Uterus (tissue), 4 donors: Measurements from ENCODE around the gene PTGFRN. TPM values are rescaled to one million over a fixed set of nuclear protein-coding genes. Genes with fewer than 3 reads are reported as not detected.

Experiments used
- DNase-seq, 2 donors: peaks; one replicate each; pipeline ENCODE4 v3.0.0-alpha.2; 2019 to 2020
- H3K27ac ChIP-seq, 2 donors: fragments of 200-600 bp; sonication (generic); 1 replicate in 1 of 2; 2 replicates in 1 of 2; pipeline ENCODE4 v1.5.1; 2016 to 2018
- H3K27me3 ChIP-seq, 2 donors: fragments of 200-600 bp; sonication (generic); one replicate each; pipeline ENCODE4 v1.5.1; 2018 to 2019; ENCODE audit warnings: control low read depth in 1 of 2
- H3K36me3 ChIP-seq, 2 donors: fragments of 200-600 bp; sonication (generic); one replicate each; pipeline ENCODE4 v1.5.1; 2019; ENCODE audit warnings: control low read depth in 1 of 2
- H3K4me1 ChIP-seq, 2 donors: fragments of 200-600 bp; sonication (generic); one replicate each; pipeline ENCODE4 v1.5.1; 2018 to 2019; ENCODE audit warnings: control low read depth in 1 of 2
- H3K4me3 ChIP-seq, 2 donors: fragments of 200-600 bp; sonication (generic); 1 replicate in 1 of 2; 2 replicates in 1 of 2; pipeline ENCODE4 v1.5.1; 2018 to 2019; ENCODE audit warnings: mild to moderate bottlenecking in 1 of 2
- H3K9me3 ChIP-seq, 2 donors: fragments of 200-600 bp; sonication (generic); one replicate each; pipeline ENCODE4 v1.5.1; 2019; ENCODE audit warnings: control low read depth in 1 of 2
- POLR2A ChIP-seq, 2 donors: fragments of 450-650 bp; IDR thresholded peaks; one replicate each; pipeline ENCODE4 v1.6.1; 2016; ENCODE audit warnings: antibody characterized with exemption in 2 of 2, mild to moderate bottlenecking in 1 of 2, moderate library complexity in 1 of 2
- intact Hi-C: fragments of 100-400 bp; cut with DNase I; formaldehyde crosslinking; loops from one replicate; pipeline ENCODE4 v1.15.1; 2023; ENCODE audit warnings: low total_unique reads
- total RNA-seq, 4 donors: library from RNA; depleted of rRNA in 3 of 4; stranded (reverse); fragments of >200 nt in 3 of 4; gene quantifications; one replicate each; pipeline versions ENCODE4 v1.1.0 to v1.2.4, GENCODE V29; 2014 to 2023
- TF ChIP-seq, protein P1 (sequence below), 4 experiments: fragments of 200-600 bp in 2 of 4; fragments of 450-650 bp in 2 of 4; sonication (generic) in 2 of 4; IDR thresholded peaks; one replicate each; pipeline ENCODE4 v1.5.1; 2016 to 2019; ENCODE audit warnings: antibody characterized with exemption in 4 of 4, mild to moderate bottlenecking in 2 of 4, moderate library complexity in 1 of 4
- donor health status: DM: yes; HTN: yes; CAD: no.

Gene PTGFRN
- total RNA-seq, 4 donors from 2014 or later = 32.4 to 134 (median 88.8) TPM

DNA sequence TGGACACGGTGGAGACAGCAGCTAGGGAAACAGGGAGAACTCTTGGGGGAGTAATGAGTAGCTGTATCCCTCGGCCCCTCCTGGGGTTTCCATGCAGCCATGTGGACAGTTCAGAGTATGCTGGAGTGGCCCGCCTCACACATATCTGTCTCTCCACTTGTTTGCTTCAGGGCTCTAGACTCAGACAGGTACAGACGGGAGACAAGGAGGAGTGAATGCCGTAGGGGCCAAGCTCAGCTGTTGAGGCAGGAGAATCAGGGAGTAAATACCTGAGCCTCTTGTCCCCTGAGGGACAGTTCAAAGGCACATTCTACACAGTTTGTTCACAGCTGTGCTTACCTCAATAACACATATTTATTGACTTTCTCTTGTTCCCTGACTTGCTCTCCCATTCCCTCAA is 7.7 kb upstream of the PTGFRN start:
- Histone ChIP-seq H3K36me3 (no peaks in the 10 kb centered on the region), H3K9me3 (no peaks in the 10 kb centered on the region), H3K4me1 (no peaks in the 10 kb centered on the region), H3K4me3 (no peak overlapping the region), H3K27me3 (no peaks in the 10 kb centered on the region), H3K27ac (no peak overlapping the region)
- no peak for DNase-seq
- no peak for TF ChIP-seq POLR2A (IDR thresholded peaks at IDR 0.05)
- intact Hi-C loops = no loop called here

GRCh38 chr1:116902723-116903383 is 6.9 kb upstream of the PTGFRN start:
- TF ChIP-seq POLR2A (IDR thresholded peaks at IDR 0.05) = no peak
- TF ChIP-seq, protein P1, sequence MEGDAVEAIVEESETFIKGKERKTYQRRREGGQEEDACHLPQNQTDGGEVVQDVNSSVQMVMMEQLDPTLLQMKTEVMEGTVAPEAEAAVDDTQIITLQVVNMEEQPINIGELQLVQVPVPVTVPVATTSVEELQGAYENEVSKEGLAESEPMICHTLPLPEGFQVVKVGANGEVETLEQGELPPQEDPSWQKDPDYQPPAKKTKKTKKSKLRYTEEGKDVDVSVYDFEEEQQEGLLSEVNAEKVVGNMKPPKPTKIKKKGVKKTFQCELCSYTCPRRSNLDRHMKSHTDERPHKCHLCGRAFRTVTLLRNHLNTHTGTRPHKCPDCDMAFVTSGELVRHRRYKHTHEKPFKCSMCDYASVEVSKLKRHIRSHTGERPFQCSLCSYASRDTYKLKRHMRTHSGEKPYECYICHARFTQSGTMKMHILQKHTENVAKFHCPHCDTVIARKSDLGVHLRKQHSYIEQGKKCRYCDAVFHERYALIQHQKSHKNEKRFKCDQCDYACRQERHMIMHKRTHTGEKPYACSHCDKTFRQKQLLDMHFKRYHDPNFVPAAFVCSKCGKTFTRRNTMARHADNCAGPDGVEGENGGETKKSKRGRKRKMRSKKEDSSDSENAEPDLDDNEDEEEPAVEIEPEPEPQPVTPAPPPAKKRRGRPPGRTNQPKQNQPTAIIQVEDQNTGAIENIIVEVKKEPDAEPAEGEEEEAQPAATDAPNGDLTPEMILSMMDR (IDR thresholded peaks at IDR 0.05) = no peak
- Histone ChIP-seq H3K27ac (no peak overlapping the region), H3K4me1 (no peaks in the 10 kb centered on the region), H3K27me3 (no peaks in the 10 kb centered on the region), H3K9me3 (no peaks in the 10 kb centered on the region), H3K4me3 (no peak overlapping the region), H3K36me3 (no peaks in the 10 kb centered on the region)
- intact Hi-C loops = no loop called here
- no peak for DNase-seq

- H3K4me3 ChIP-seq = no peak overlapping the region
- H3K9me3 ChIP-seq = no peaks in the 10 kb centered on the region
- H3K4me1 ChIP-seq = peaks cover 0 to 4% of the 10 kb centered on the region in 2 donors
- TF ChIP-seq, protein P1 (IDR thresholded peaks at IDR 0.05) = no peak
- no peak for TF ChIP-seq POLR2A (IDR thresholded peaks at IDR 0.05)
- no peak for DNase-seq
- peak overlapping the region in 1 of 2 donors; percentile 8 for H3K27ac ChIP-seq
- intact Hi-C loops = no loop called here
- no peaks in the 10 kb centered on the region for H3K27me3 ChIP-seq
- H3K36me3 ChIP-seq = no peaks in the 10 kb centered on the region
These were observed 4.9 kb upstream of the PTGFRN start for GRCh38 chr1:116904791-116905320.

GRCh38 chr1:116906812-116907211 is 2.9 kb upstream of the PTGFRN start:
- intact Hi-C loops = no loop called here
- Histone ChIP-seq H3K36me3 (no peaks in the 10 kb centered on the region), H3K27ac (no peak overlapping the region), H3K4me3 (no peak overlapping the region), H3K4me1 (peaks cover 0 to 4% of the 10 kb centered on the region in 2 donors), H3K9me3 (no peaks in the 10 kb centered on the region), H3K27me3 (no peaks in the 10 kb centered on the region)
- TF ChIP-seq POLR2A (IDR thresholded peaks at IDR 0.05) = no peak
- TF ChIP-seq, protein P1 (IDR thresholded peaks at IDR 0.05) = no peak
- no peak for DNase-seq

- Histone ChIP-seq H3K27ac (no peak overlapping the region), H3K36me3 (no peaks in the 10 kb centered on the region), H3K9me3 (no peaks in the 10 kb centered on the region), H3K27me3 (no peaks in the 10 kb centered on the region), H3K4me3 (no peak overlapping the region), H3K4me1 (peaks cover 0 to 4% of the 10 kb centered on the region in 2 donors)
- DNase-seq = no peak
- no peak for TF ChIP-seq POLR2A (IDR thresholded peaks at IDR 0.05)
- TF ChIP-seq, protein P1 (IDR thresholded peaks at IDR 0.05) = no peak
- intact Hi-C loops = no loop called here
These were observed 2.4 kb upstream of the PTGFRN start for GRCh38 chr1:116907351-116907750.
